Lung microvascular endothelial cell (primary cell): ENCODE results near the gene MAML2. TPM values are rescaled to one million over a fixed set of nuclear protein-coding genes. Genes with fewer than 3 reads are reported as not detected.

Experiments used
- DNase-seq, 2 donors: peaks; one replicate each; pipeline versions ENCODE4 v3.0.0 to v3.0.0-alpha.2; 2010; ENCODE audit warnings: low read depth in 2 of 2
- total RNA-seq: library from RNA; depleted of rRNA; stranded (reverse); fragments of >200 nt; gene quantifications from 2 replicates; pipeline ENCODE4 v1.2.1, GENCODE V29; 2014

The MAML2 gene
- total RNA-seq, 1 donor from 2014 or later = 5.2 TPM

- peak; percentile 69 to 71 for DNase-seq
Measured at GRCh38 chr11:96215110-96215782, 127.7 kb downstream of the MAML2 start.

DNA sequence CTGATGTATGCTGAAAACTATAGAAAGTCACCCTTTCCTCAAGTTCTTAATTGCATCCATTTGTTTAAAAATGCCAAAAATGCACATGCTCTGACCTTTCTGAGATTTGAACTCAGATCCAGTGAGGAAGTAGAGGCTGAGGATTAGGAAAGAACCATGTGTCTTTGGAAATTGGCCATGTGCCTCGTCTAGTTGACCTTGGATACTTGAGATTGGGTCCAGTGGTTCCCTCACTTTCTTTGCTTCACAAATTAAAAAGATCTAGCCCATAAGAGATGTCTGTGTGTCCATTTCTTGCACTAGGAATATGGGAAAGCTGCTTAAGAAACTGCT is 128.3 kb downstream of the MAML2 start:
- DNase-seq = no peak

DNA sequence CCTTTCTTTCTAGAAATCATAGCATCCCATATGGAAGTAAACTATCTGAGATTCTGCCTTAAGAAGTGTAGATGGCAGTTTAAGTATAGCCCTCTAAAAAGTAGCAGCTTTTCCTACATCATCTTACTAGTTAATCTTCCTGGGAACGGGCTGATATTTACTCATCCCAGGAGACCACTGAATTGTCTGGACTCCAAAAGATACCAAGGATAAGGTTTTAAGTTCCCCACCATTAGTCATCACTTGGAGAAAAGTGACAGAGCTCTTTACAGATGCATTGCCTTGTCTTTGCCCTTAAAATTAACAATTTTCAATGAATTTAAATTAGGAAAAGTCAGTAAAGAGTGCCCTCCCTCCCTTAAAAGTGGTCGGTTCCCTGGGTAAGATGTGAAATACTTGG is 129.5 kb downstream of the MAML2 start:
- DNase-seq = peak in 1 of 2 donors; percentile 48

GRCh38 chr11:96211436-96211835 is 131.6 kb downstream of the MAML2 start:
- no peak for DNase-seq

DNA sequence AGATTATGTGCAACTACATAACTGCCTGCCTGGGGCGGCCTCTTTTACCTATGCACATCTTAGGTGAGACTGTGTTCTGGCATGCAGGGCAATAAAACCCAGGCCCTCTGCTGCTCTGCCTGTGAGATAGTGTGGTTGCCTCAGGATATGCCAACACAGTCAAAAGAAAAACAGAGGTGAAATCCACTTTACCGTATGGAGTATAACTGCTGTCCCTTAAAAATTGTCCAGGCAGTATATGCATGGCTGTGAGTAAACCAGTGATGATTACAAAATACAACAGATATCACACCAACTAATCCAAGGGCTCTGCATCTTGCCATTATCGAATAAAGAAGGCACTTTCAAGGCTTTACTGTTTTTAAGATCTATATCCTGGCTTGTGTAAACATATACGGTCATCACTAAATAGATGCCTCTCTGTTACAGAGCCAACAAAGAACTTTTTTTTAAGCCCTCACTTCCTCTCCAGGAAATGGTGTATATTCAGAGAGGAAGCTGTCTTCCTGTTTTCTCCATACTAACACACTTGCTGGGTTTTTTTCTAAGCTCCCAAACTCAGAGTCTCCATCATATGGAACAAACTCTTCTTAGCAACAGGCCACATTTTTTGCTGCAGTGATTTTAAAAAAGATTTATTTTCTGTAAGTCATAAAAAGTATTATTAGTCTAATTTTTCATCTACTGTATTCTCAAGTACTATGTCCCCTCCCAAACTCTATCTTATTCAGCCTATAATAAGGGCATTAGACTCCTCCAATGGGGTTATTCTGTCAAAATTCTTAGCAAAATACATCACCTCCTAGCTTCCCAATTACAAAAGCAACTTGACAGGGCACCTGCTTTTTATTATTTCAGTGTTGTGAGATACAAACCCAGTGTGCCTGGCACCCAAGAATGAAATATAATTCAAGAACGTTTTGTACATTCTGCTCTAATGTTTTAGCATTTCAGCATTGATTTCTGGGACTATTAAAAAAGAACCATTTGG is 135.2 kb downstream of the MAML2 start:
- DNase-seq = peak; percentile 85 to 89

DNA sequence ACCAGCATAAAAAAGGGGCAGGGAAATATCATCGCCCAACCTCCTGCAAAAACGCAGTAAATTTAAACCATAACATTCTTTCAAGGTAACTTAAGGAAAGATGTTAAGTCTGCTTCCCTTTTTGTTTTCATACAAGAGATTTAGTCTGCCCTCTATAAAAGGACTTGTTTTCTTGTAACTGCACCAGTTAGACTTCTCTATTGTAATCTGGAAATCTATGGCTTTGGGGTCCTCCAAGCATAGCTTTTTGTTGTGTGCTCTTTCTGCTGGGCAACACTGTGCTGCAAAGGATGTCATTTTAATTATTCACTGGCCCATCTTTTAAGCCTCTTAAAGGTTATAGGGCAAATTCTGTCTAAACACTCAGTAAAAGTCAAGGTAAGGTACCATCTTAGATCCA is 136.0 kb downstream of the MAML2 start:
- no peak for DNase-seq

DNA sequence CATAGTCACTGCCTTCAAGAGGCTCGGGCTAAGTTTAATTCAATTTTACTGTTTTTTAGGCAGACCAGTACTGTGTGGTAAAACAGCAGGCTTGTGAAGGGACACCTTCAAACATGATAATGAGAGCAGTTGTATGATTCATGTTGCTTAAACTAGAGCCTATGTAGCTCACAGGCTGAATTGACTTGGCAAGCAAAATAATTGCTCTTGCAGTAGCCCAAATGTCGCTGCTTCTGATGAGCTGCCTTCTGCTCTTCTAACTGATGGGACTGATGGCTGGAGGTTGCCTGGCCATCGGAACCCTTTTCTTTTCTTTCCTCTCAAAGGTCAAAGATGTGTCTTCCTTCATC is 137.6 kb downstream of the MAML2 start:
- no peak for DNase-seq

DNA sequence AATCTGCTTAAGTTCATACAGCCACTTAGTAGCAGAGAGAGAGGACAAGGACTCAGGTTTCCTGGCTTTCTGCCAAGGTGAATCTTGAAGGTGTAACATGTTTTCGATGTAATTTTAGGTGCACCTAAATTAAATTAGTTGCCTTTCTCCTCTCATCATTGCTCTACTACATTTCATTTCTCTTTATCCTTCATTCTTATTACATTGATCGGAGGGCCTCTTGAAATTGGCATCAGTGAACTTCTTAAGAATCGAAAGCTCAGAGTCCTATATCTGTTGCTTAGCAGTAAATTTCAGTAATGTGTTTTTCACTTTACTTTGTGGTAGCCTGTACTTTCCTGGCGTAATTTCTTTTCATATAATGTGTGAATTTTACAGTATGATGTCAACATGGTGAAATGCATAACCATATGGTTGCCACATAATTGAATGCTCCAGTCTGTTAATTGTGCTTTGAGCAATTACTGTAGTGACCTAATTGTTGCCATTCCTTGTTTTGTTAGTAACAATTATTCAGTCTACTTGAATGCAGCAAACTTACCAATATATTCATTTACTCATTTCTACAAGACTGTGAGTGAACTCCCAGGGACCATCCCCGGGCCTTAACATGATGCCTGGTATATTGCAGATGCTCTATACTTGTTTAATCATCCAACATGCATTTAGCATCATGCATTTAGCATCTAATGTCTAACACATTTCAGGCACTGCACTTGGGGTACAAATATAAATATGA is 138.1 kb downstream of the MAML2 start:
- DNase-seq = no peak

DNA sequence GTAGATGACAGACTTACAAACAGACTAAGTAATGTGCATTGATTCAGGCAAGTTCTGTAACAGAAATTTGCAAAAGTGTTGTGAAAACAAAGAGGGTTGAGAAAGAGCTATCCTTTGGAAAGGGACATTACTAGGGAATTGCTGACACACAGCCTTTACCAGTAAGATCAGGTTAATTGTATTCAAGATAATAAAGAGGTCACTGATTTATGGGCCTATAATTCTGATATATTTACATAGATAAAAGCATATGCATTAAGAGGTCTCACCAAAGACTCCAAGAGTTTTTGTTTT is 138.7 kb downstream of the MAML2 start:
- no peak for DNase-seq

DNA sequence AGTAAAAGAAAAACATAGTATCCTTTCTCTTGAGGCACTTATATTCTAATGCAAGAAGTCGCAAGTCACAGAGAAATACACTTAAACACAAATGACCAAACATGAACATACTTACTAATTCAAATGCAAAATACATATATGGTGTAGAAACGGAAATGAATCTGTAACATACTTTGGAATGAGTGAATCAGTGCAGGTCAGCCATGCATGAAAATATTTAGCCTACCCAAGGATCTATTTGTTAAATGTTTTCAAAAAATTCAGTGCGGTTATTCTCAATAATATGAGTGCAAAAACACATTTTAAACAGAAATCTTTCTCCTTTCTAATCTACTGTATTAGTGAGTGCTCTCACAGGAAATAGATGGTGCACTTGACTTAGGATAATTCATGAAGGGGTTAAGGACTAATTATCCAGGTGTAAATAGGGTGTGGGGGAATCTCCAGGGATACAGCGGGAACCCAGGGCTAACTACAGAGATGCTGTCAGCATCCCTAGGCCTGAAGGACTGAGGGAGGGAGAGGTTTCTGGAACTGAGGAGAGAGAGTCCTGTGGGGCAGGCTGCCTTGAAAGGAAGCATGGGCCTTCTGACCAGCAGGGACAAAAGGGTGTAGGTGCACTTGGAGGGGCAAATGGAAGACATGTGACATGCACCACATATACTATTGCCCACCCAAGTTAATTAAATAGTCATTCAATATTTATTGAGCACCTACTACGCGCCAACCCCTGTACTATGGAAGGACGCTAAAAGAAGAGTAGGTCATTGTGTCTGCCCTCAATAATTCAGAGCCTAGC is 139.2 kb downstream of the MAML2 start:
- DNase-seq = no peak

DNA sequence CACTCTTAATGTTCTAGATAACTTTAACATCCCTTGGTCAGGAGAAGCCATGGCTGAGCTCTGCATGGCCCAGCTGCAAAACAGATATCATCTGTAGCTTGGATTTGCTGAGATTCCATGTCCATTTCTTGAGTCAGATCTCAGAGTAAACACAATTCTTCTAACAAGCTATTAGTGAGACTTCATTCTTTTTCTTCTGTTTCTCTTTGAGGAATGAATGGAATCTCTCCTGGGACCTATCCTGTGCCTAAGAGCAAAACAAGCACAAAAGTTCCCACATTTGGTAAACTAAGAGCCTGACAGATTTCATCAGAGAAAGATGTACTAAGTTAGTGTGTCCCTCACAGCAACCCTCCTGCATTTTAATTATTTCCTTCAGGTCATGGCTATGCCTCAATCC is 142.8 kb downstream of the MAML2 start:
- DNase-seq = peak in 1 of 2 donors; percentile 38

DNA sequence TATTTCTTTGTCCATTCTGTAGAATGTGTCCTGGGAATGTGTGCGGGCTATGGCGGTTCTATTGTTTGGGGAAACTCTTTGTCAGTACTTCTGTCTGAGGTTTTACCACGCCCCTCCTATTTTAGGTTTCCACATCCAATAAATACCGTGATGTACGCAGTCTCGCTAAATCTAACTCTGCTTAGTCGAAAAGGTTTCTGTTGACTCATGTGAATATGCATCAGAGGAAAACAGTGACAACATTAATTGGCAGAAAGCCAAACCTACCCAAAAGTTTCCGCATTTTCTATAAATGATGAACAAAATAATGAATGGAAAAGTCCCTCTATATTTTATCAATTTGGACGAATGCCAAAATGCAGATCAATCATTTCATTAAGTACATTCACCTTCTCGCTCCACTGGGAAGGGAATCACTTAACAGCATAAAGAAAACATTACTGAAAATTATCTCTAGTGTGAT is 143.4 kb downstream of the MAML2 start:
- peak; percentile 94 to 96 for DNase-seq

GRCh38 chr11:96197801-96198701 is 144.9 kb downstream of the MAML2 start:
- no peak for DNase-seq

GRCh38 chr11:96197103-96197502 is 145.9 kb downstream of the MAML2 start:
- DNase-seq = no peak

- DNase-seq = no peak
Measured at GRCh38 chr11:96196181-96196662, 146.8 kb downstream of the MAML2 start.

GRCh38 chr11:96195671-96196070 is 147.3 kb downstream of the MAML2 start:
- no peak for DNase-seq

GRCh38 chr11:96194581-96195374 is 148.2 kb downstream of the MAML2 start:
- DNase-seq = no peak

- no peak for DNase-seq
Measured at GRCh38 chr11:96193745-96194443, 149.1 kb downstream of the MAML2 start.

DNA sequence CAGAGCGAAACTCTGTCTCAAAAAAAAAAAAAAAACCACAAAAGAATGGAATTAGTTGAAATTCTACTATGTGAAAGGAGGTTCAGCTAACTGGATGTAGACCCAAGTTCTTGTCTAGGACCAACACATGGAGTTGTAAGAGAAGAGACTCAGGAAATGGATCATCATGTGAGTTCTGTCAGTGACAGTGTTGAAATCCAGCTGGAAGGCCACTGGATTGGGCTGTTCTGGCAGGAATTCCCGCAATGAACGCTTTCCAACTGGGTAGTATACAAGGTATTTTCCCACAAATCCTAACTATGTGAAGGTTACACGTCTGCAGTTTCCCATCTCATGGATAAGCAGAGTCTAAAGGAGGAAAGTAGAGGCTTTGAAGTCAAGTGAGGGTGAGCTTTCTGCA is 151.2 kb downstream of the MAML2 start:
- no peak for DNase-seq
